ENCODE results near the gene OR5H1. TPM values are rescaled to one million over a fixed set of nuclear protein-coding genes. Genes with fewer than 3 reads are reported as not detected.

The OR5H1 gene
- total and polyA plus RNA-seq, 2 donors (not counting 1 experiment from before 2014, with no cell fraction given): 0.17 TPM; not detected in 1

DNA sequence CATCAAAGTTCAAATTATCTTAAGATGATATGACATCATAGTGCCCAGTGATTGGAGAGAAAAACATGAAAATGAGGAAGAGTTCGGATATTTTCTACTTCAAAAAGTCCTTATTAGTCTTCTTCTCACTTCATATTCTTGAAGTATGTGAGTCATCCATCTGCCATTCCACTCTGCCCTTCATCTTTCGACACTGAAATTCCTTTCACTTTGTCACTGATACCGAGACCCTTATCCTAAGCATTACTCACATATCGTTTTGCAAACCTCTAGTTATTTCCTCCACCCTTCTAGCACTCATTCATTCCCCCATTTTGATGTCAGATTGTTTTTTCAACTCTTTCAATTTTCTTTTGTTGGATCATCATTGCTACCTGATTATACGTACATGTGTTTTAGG is 20.7 kb downstream of the OR5H1 start:
- Histone ChIP-seq H3K9me3 (ENCODE audit: control extremely low read depth in 1 of 3, control insufficient read depth in 2 of 3, insufficient read depth in 1 of 3, low read length in 2 of 3) (peaks cover 0 to 1% (median 0%) of the 10 kb centered on the region in 3 donors), H3K4me2 (replicated peaks; ENCODE audit: low read depth, low read length, poor library complexity, severe bottlenecking) (no peak overlapping the region), H3K9ac (ENCODE audit: low read length) (no peak overlapping the region), H3K4me1 (ENCODE audit: control insufficient read depth in 2 of 2, insufficient read depth in 2 of 2, low read length in 2 of 2) (no peaks in the 10 kb centered on the region), H3K4me3 (ENCODE audit: control extremely low read depth in 1 of 5, extremely low read depth in 1 of 5, insufficient read depth in 1 of 5, low read depth in 2 of 5, low read length in 4 of 5) (no peak overlapping the region), H3K36me3 (replicated peaks in 1 of 2; ENCODE audit: control extremely low read depth in 1 of 2, control insufficient read depth in 1 of 2, extremely low read depth in 1 of 2, insufficient read depth in 2 of 2, low read length in 1 of 2) (no peaks in the 10 kb centered on the region), H4K20me1 (ENCODE audit: control insufficient read depth, insufficient read depth, low read length, poor library complexity, severe bottlenecking) (no peaks in the 10 kb centered on the region), H3K27ac (ENCODE audit: low read length in 2 of 2) (no peak overlapping the region), H3K79me2 (ENCODE audit: control insufficient read depth, insufficient read depth, low read length) (no peaks in the 10 kb centered on the region), H2AFZ (ENCODE audit: insufficient read depth, low read depth, low read length, poor library complexity, severe bottlenecking) (no peak overlapping the region), H3K27me3 (replicated peaks in 1 of 4; ENCODE audit: control extremely low read depth in 1 of 4, control insufficient read depth in 3 of 4, insufficient read depth in 4 of 4, low read length in 3 of 4) (no peaks in the 10 kb centered on the region)
- intact Hi-C loops (cut with micrococcal nuclease): no loop called here
- Mint-ChIP-seq H3K9me3 (ENCODE audit: insufficient read depth) (no peaks in the 10 kb centered on the region), H3K27ac (no peak overlapping the region), H3K4me3 (no peak overlapping the region), H3K27me3 (no peaks in the 10 kb centered on the region), H3K4me1 (no peaks in the 10 kb centered on the region)
- DNase-seq: no peak
- ChIA-PET POLR2A (no interaction called here), CTCF (no interaction called here)
- no peak for ATAC-seq (ENCODE audit: low read depth)
- TF ChIP-seq EZH2 (IDR thresholded peaks at IDR 0.05; ENCODE audit: borderline replicate concordance, insufficient read depth, low read depth, low read length, poor library complexity, severe bottlenecking): no peak
- WGBS (ENCODE audit: insufficient coverage): 82% methylated on average over 3 of the region's 5 CpGs

- no peaks in the 10 kb centered on the region for H3K9me3 Mint-ChIP-seq (ENCODE audit: insufficient read depth)
- WGBS (ENCODE audit: insufficient coverage): no CpG with 5 or more reads among the region's 3 CpGs
- H3K27ac ChIP-seq (ENCODE audit: low read length in 2 of 2): no peak within 1 kb of the TSS
- TF ChIP-seq EZH2 (IDR thresholded peaks at IDR 0.05; ENCODE audit: borderline replicate concordance, insufficient read depth, low read depth, low read length, poor library complexity, severe bottlenecking): no peak
- TF ChIP-seq, protein P1, sequence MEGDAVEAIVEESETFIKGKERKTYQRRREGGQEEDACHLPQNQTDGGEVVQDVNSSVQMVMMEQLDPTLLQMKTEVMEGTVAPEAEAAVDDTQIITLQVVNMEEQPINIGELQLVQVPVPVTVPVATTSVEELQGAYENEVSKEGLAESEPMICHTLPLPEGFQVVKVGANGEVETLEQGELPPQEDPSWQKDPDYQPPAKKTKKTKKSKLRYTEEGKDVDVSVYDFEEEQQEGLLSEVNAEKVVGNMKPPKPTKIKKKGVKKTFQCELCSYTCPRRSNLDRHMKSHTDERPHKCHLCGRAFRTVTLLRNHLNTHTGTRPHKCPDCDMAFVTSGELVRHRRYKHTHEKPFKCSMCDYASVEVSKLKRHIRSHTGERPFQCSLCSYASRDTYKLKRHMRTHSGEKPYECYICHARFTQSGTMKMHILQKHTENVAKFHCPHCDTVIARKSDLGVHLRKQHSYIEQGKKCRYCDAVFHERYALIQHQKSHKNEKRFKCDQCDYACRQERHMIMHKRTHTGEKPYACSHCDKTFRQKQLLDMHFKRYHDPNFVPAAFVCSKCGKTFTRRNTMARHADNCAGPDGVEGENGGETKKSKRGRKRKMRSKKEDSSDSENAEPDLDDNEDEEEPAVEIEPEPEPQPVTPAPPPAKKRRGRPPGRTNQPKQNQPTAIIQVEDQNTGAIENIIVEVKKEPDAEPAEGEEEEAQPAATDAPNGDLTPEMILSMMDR (IDR thresholded peaks at IDR 0.05): no peak
- ChIA-PET POLR2A (no interaction called here), CTCF (no interaction called here)
- no peak within 1 kb of the TSS for H3K27ac Mint-ChIP-seq
- no peaks in the 10 kb centered on the region for H3K79me2 ChIP-seq (ENCODE audit: control insufficient read depth, insufficient read depth, low read length)
- DNase-seq (no peak), ATAC-seq (ENCODE audit: low read depth) (no peak)
- H3K4me1 Mint-ChIP-seq: no peaks in the 10 kb centered on the region
- H3K4me3 Mint-ChIP-seq: no peak within 1 kb of the TSS
- H3K4me1 ChIP-seq (ENCODE audit: control insufficient read depth in 2 of 2, insufficient read depth in 2 of 2, low read length in 2 of 2): no peaks in the 10 kb centered on the region
- intact Hi-C loops (cut with micrococcal nuclease): no loop called here
- H3K27me3 Mint-ChIP-seq: no peaks in the 10 kb centered on the region
- no peak within 1 kb of the TSS for H3K4me3 ChIP-seq (ENCODE audit: control extremely low read depth in 1 of 5, extremely low read depth in 1 of 5, insufficient read depth in 1 of 5, low read depth in 2 of 5, low read length in 4 of 5)
- no peaks in the 10 kb centered on the region for H3K36me3 ChIP-seq (replicated peaks in 1 of 2; ENCODE audit: control extremely low read depth in 1 of 2, control insufficient read depth in 1 of 2, extremely low read depth in 1 of 2, insufficient read depth in 2 of 2, low read length in 1 of 2)
- no peak within 1 kb of the TSS for H3K9ac ChIP-seq (ENCODE audit: low read length)
- H4K20me1 ChIP-seq (ENCODE audit: control insufficient read depth, insufficient read depth, low read length, poor library complexity, severe bottlenecking): no peaks in the 10 kb centered on the region
- no peak within 1 kb of the TSS for H3K4me2 ChIP-seq (replicated peaks; ENCODE audit: low read depth, low read length, poor library complexity, severe bottlenecking)
- no peak within 1 kb of the TSS for H2AFZ ChIP-seq (ENCODE audit: insufficient read depth, low read depth, low read length, poor library complexity, severe bottlenecking)
- H3K27me3 ChIP-seq (replicated peaks in 1 of 4; ENCODE audit: control extremely low read depth in 1 of 4, control insufficient read depth in 3 of 4, insufficient read depth in 4 of 4, low read length in 3 of 4): no peaks in the 10 kb centered on the region
- no peaks in the 10 kb centered on the region for H3K9me3 ChIP-seq (ENCODE audit: control extremely low read depth in 1 of 3, control insufficient read depth in 2 of 3, insufficient read depth in 1 of 3, low read length in 2 of 3)
Measured at GRCh38 chr3:98166396-98166795, 35.9 kb downstream of the OR5H1 start, which contains the start of gene OR5H15. Gene OR5H15 (plus strand): TSS chr3:98166696. CDS start chr3:98168700, 2,004 bp downstream.

Measured in B cell (primary cell).